Endodermal cell (in vitro differentiated cells): ENCODE data around the gene KCNQ2. TPM values are rescaled to one million over a fixed set of nuclear protein-coding genes. Genes with fewer than 3 reads are reported as not detected.

Experiments
- DNase-seq: peaks from one replicate; pipeline ENCODE4 v3.0.0-alpha.2; 2017
- H3K27ac ChIP-seq: 2 replicates; pipeline ENCODE4 v1.5.1; 2013; ENCODE audit warnings: mild to moderate bottlenecking, low read depth, low read length, moderate library complexity
- H3K27me3 ChIP-seq: 2 replicates; pipeline ENCODE4 v1.6.1; 2013; ENCODE audit warnings: mild to moderate bottlenecking, low read length, moderate library complexity; ENCODE audit not compliant: insufficient read depth, control insufficient read depth, poor library complexity, severe bottlenecking
- H3K36me3 ChIP-seq: 2 replicates; pipeline ENCODE4 v1.7.0; 2013; ENCODE audit warnings: mild to moderate bottlenecking, low read length, moderate library complexity; ENCODE audit not compliant: control insufficient read depth, insufficient read depth
- H3K4me1 ChIP-seq: one replicate; pipeline ENCODE4 v1.7.0; 2013; ENCODE audit warnings: low read length; ENCODE audit not compliant: control insufficient read depth, insufficient read depth
- H3K4me3 ChIP-seq: 2 replicates; pipeline ENCODE4 v1.5.1; 2013; ENCODE audit warnings: mild to moderate bottlenecking, low read length, moderate library complexity
- H3K9ac ChIP-seq: 2 replicates; pipeline ENCODE4 v1.6.1; 2013; ENCODE audit warnings: mild to moderate bottlenecking, low read length, moderate library complexity; ENCODE audit not compliant: poor library complexity, severe bottlenecking; ENCODE audit errors: extremely low read depth
- H3K9me3 ChIP-seq: 2 replicates; pipeline ENCODE4 v1.6.1; 2013; ENCODE audit warnings: mild to moderate bottlenecking, low read length, moderate library complexity; ENCODE audit not compliant: control insufficient read depth
- H3K27ac Mint-ChIP-seq: 2 replicates; pipeline ENCODE4 v1.8.0; 2020; ENCODE audit warnings: mixed read lengths
- H3K27me3 Mint-ChIP-seq: 2 replicates; pipeline ENCODE4 v1.8.0; 2021; ENCODE audit warnings: mild to moderate bottlenecking, mixed read lengths; ENCODE audit not compliant: insufficient read depth
- H3K36me3 Mint-ChIP-seq: 2 replicates; pipeline ENCODE4 v1.8.0; 2020; ENCODE audit warnings: low read depth, mixed read lengths
- H3K4me1 Mint-ChIP-seq: 2 replicates; pipeline ENCODE4 v1.8.0; 2020; ENCODE audit warnings: mixed read lengths
- H3K4me3 Mint-ChIP-seq: 2 replicates; pipeline ENCODE4 v1.8.0; 2020; ENCODE audit warnings: mild to moderate bottlenecking, moderate library complexity, mixed read lengths
- H3K9me3 Mint-ChIP-seq: 2 replicates; pipeline ENCODE4 v1.8.0; 2020; ENCODE audit warnings: mild to moderate bottlenecking, mixed read lengths
- WGBS, 2 experiments: methylation state at CpG; one replicate each; pipeline versions ENCODE4 v1.1.5 to v1.1.7; 2013; ENCODE audit warnings: missing lambda C conversion rate in 2 of 2, mixed read lengths in 1 of 2; ENCODE audit not compliant: insufficient coverage in 1 of 2, insufficient read length in 1 of 2; 5-methylcytosine and 5-hydroxymethylcytosine counted together
- total RNA-seq, 2 donors: library from RNA; stranded (reverse); fragmentation: NEBNext Ultra II Directional in 1 of 2; extraction: Animal tissue kit (Norgen Biotek cat#: 25700) in 1 of 2; gene quantifications; 2 replicates in 1 of 2; 3 replicates in 1 of 2; pipeline ENCODE4 v1.2.1, GENCODE V29; 2021
- TF ChIP-seq, protein P1 (sequence below): fragments of 200-600 bp; sonication (generic); conservative IDR thresholded peaks from 2 replicates; pipeline ENCODE4 v1.5.0; 2021; ENCODE audit warnings: antibody characterized with exemption, mild to moderate bottlenecking

The KCNQ2 gene
- total RNA-seq, 2 donors from 2014 or later: 36.4 to 62.8 TPM

DNA sequence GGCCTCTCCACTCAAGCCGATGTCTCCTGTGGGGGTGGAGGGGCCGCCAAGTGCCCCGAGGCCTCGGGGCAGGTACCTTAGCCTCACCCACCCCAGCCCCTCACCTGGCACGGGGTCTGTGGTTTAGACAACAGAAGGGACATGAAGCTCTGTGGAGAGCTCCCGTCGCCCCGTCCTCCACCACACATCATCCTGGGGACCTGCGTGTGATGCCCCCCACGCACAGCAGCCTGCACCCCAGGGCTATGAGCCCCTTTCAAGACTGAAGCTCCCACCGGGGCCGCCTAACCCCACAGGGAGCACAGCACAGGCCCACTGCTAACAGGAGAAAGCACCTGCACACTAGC lies 8.2 kb downstream of the KCNQ2 start:
- Histone ChIP-seq H3K36me3 (no peaks in the 10 kb centered on the region), H3K27me3 (no peaks in the 10 kb centered on the region), H3K9ac (no peak overlapping the region), H3K9me3 (no peaks in the 10 kb centered on the region), H3K4me1 (no peaks in the 10 kb centered on the region), H3K4me3 (no peak overlapping the region), H3K27ac (no peak overlapping the region)
- peaks cover 1% of the 10 kb centered on the region for H3K27me3 Mint-ChIP-seq
- H3K36me3 Mint-ChIP-seq: no peaks in the 10 kb centered on the region
- 60 to 74% methylated on average over 6 to 12 of the region's 12 CpGs for WGBS, 2 experiments
- peaks cover 5% of the 10 kb centered on the region for H3K4me1 Mint-ChIP-seq
- no peak for DNase-seq
- H3K27ac Mint-ChIP-seq: no peak overlapping the region
- H3K9me3 Mint-ChIP-seq: no peaks in the 10 kb centered on the region
- no peak overlapping the region for H3K4me3 Mint-ChIP-seq
- TF ChIP-seq, protein P1, sequence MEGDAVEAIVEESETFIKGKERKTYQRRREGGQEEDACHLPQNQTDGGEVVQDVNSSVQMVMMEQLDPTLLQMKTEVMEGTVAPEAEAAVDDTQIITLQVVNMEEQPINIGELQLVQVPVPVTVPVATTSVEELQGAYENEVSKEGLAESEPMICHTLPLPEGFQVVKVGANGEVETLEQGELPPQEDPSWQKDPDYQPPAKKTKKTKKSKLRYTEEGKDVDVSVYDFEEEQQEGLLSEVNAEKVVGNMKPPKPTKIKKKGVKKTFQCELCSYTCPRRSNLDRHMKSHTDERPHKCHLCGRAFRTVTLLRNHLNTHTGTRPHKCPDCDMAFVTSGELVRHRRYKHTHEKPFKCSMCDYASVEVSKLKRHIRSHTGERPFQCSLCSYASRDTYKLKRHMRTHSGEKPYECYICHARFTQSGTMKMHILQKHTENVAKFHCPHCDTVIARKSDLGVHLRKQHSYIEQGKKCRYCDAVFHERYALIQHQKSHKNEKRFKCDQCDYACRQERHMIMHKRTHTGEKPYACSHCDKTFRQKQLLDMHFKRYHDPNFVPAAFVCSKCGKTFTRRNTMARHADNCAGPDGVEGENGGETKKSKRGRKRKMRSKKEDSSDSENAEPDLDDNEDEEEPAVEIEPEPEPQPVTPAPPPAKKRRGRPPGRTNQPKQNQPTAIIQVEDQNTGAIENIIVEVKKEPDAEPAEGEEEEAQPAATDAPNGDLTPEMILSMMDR: no peak

DNA sequence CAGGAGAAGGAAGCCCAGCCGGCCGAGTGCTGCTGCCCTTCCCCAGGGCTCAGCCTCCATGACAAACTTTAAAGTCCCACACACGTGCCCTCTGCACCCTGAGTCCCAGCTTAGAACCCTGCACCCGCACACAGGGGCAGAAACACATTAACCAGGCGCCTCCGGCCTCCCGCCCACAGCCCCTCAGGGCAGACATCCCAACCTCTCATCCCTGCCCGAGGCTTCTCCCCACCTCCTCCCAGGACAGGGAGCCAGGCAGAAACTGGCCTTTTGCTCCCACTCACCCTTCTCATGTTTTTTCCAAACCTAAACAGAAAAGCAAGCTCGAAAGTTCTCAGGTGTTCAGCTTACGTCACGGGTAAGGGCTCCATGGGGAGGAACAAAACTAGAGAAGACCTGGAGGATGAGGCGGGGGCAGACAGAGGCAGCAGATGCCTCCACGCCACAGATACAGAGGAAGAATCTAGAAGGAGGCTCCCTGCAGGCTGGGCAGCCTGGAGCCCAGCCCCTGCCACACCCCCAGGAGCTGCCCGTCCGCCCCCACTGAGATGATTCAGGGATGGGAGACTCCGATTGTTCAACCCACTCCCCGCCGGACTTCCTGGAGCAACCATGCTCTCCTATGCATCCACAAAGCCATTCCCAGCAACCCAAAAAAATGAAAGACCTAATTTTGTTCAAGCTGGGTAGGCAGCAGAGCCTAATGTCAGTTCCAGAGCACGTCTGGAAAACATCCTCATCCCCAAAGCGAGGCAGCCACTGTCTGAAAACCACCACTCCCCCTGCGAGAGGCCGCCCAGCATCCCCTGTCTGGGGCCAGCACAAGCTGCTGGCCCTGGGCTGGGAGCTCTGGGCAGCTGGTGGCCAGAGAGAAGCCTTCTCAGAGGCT lies 8.8 kb downstream of the KCNQ2 start:
- Mint-ChIP-seq H3K27ac (no peak overlapping the region), H3K36me3 (no peaks in the 10 kb centered on the region)
- 81 to 91% methylated on average over 7 to 22 of the region's 22 CpGs for WGBS, 2 experiments

DNA sequence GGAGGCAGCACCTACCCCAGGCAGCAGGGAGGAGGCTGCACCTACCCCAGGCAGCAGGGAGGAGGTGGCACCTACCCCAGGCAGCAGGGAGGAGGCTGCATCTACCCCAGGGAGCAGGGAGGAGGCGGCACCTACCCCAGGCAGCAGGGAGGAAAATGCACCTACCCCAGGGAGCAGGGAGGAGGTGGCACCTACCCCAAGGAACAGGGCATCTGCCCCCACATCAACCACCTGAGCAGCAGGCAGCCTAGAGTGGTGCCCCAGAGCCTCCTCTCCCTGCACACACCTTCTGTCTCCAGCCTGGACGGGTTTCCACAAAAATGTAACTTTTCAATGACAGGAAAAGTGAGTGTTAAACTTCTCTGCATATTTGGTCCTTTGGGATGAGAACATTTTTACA lies 10.2 kb downstream of the KCNQ2 start:
- Mint-ChIP-seq H3K9me3 (no peaks in the 10 kb centered on the region), H3K27ac (no peak overlapping the region), H3K36me3 (no peaks in the 10 kb centered on the region), H3K4me1 (peaks cover 5% of the 10 kb centered on the region), H3K27me3 (no peaks in the 10 kb centered on the region), H3K4me3 (no peak overlapping the region)
- TF ChIP-seq, protein P1: no peak
- H3K4me3 ChIP-seq: no peak overlapping the region
- DNase-seq: no peak
- H3K9me3 ChIP-seq: no peaks in the 10 kb centered on the region
- no peak overlapping the region for H3K9ac ChIP-seq
- 82 to 88% methylated on average over 2 of the region's 2 CpGs for WGBS, 2 experiments
- no peaks in the 10 kb centered on the region for H3K36me3 ChIP-seq
- no peaks in the 10 kb centered on the region for H3K4me1 ChIP-seq
- no peak overlapping the region for H3K27ac ChIP-seq
- H3K27me3 ChIP-seq: no peaks in the 10 kb centered on the region

More for the DNA sequence above, 8.8 kb downstream of the KCNQ2 start:
- Histone ChIP-seq H3K36me3 (no peaks in the 10 kb centered on the region), H3K4me1 (no peaks in the 10 kb centered on the region), H3K27me3 (no peaks in the 10 kb centered on the region), H3K9me3 (no peaks in the 10 kb centered on the region), H3K27ac (no peak overlapping the region), H3K4me3 (no peak overlapping the region), H3K9ac (no peak overlapping the region)
- Mint-ChIP-seq H3K4me3 (no peak overlapping the region), H3K4me1 (peaks cover 5% of the 10 kb centered on the region), H3K9me3 (no peaks in the 10 kb centered on the region), H3K27me3 (no peaks in the 10 kb centered on the region)
- TF ChIP-seq, protein P1: no peak
- no peak for DNase-seq
